Measurements from ENCODE around the gene TP53I13. TPM values are rescaled to one million over a fixed set of nuclear protein-coding genes. Genes with fewer than 3 reads are reported as not detected.

Gene TP53I13, protein sequence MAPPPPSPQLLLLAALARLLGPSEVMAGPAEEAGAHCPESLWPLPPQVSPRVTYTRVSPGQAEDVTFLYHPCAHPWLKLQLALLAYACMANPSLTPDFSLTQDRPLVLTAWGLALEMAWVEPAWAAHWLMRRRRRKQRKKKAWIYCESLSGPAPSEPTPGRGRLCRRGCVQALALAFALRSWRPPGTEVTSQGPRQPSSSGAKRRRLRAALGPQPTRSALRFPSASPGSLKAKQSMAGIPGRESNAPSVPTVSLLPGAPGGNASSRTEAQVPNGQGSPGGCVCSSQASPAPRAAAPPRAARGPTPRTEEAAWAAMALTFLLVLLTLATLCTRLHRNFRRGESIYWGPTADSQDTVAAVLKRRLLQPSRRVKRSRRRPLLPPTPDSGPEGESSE
- 33.9 and 39.0 TPM in 2 replicates for total RNA-seq

DNA sequence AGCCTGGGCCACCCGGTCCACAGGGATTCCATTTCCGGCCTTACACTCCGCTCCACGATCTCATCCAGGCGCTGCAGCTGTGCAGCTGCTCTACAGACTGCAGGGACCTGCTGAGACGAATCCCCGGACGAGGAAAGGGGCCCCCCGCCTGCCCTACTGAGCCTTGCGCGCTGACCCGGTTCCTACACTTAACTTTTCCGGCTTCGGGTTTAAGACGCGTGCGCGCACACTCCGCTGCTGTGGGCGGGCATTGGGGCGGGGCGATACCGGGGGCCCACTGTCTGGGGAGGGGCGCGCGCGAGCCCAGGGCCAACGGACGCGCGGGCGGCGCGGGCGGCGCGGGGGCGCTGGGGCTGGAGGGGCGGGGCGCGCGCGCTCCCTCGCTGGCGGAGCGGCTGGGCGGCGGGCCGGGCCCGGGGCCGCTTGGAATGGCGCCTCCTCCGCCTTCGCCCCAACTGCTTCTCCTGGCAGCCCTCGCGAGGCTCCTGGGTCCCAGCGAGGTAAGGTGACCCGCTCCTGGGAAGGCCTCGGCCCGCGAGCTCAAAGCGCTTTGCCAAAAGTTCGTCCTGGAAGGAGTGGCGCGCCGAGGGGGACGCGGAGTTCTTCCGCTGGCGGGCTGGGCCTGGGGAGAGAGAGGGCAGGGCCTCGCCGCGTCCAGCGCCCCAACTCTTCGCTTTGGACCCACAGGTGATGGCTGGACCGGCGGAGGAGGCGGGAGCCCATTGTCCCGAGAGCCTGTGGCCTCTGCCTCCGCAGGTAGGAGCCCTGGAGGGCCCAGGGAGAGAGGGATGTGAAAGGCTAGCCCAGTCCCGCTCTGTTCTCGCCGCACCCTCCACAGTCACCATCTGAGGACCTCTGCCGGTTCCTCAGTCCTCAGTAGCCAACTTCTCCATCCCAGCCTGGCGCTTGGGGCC lies at the start of gene TP53I13:
TSS of gene TP53I13 (plus strand) at position 371 of the 914 bp plus-strand sequence. CDS start at position 429, 58 bp downstream.

DNA sequence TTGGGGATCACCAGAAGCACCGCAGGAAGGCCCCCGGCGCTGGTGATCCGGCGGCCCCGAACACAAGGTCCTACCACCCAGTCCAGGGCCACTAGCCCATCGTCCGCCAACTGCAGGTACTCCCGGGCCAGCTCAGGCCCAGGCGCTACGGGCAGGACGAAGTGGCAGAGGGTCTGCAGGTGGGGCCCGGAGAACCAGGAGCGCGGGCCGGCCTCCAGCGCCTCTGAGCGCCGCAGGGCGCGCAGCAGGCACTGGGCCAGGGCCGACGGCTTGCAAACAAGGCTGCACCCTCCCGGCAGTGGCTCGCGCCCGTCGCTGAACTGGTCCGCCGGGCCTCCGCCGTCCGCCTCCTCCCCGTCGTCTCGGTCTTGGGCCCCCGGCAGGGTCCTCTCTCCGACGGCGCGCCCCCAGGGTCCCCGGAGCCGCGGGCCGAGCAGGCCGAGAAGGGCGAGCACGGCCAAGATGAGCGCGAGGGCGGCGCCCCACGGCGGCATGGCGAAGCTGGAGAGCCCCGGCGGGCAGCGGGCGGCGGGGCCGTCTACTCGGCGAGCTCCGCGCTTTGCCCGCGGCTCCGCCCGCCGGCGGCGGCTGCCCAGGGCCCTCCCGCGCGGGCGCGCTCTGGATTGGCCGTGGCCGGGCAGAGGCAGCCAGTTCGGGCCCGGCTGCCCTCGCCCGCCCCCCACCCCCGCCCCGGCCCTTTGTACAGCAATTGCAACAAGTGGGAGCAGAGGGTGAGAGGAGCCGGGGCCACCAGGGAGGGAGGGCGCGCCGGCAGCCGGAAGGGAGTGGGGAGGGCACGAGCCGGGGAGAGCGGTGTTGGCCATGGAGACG lies 1.8 kb upstream of the TP53I13 start, which contains the start of gene ABHD15:
TSS of gene ABHD15 (minus strand) at position 565 of the 831 bp plus-strand sequence. CDS start at position 494, 71 bp downstream.

DNA sequence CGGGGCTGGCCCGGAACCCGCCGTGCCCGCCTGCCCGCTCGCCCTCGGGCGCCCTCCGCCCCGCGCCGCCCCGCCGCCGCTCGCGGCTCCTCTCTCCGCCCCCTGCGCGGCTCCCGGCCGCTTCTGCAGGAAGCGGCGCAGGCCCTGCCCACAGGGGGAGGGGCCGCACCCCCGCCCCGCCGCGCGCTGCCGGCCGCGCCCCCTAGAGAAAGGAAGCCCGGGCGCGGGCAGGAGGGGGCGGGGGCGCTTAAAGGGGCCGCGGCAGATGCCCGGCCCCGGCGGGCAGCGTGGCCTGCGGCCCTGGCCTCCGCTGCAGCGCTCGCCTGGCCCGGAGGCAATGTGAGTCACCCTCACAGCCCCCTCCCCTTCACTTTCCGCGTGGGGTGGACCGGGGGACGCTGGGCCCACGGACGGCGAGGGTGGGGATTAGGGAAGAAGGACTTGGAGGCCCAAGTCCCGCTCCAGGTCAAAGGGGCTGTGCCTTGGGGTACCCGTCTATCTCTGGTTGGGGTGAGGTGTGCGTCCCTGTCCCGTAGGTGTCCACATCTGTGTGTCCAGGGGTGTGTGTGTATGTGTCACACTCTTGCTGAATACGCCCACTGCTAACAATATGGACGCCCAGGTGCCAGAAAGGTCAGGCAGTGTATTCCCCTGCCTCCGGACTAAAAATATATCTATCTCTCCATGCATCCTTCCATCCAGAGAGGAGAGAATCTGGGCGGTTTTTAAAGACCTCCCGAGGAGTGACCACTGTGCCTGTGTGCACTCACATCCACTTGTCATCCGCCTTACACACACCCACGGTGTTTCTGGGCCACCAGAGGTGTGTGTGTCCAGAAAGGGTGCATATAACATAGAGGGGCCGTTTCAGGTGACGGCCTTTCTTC lies 21.3 kb downstream of the TP53I13 start, which contains the start of gene GIT1:
TSS of gene GIT1 (minus strand) at position 125 of the 887 bp plus-strand sequence. CDS start 270 bp downstream, outside the sequence.

DNA sequence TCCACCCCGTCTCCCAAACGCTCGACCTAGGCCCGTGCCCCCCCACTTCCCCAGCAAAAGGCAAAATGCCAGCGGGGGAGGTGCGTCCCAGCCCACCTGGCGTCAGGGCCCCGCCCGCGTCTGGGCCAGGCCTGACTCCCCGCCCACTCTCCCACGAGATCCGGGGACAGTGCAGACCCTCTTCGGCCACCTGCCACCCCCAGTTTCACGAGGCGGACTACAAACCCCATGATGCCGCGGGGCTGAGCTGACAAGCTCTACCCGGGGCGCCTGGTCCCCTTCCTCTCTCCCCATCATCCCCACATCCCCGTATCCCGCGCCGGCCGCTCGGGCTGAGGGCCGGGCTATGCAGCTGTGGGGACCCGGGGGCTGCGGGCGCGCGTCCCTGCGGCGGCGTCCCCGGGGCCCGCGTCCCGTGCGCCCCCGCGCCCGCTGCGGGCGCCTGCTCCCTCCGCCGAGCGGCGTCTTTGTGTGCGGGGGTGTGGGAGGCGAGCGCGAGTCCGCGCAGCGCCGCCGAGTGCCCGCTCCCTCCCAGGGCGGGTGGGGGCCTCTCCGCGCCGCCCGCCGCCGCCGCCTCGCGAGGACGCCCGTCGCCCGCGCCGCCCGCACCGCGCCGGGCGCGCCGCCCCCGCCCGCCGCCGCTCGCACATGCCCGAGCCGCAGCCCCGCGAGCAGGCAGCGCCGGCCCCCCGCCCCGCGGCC lies 24.5 kb downstream of the TP53I13 start, which contains the start of gene ANKRD13B:
TSS of gene ANKRD13B (plus strand) at position 283 of the 702 bp plus-strand sequence. CDS start 490 bp downstream, outside the sequence.

Other genes with a start within 250 kb of the TP53I13 start
- 57.9 and 61.3 TPM in 2 replicates for gene TAOK1, start 178.3 kb upstream of the TP53I13 start, total RNA-seq
- 7.6 and 8.5 TPM in 2 replicates for gene ABHD15, start 1.7 kb upstream of the TP53I13 start, total RNA-seq
- 24.2 TPM in 2 replicates for gene GIT1, start 20.9 kb downstream of the TP53I13 start, total RNA-seq
- 3.7 and 4.1 TPM in 2 replicates for gene ANKRD13B, start 24.4 kb downstream of the TP53I13 start, total RNA-seq
- 2.9 and 7.0 TPM in 2 replicates for gene CORO6, start 54.2 kb downstream of the TP53I13 start, total RNA-seq